Loucy (cell line): Measurements from ENCODE around the gene ALAS2.

ENCODE experiments used
- CTCF ChIP-seq: fragments of 200-600 bp; sonication (generic); conservative IDR thresholded peaks from 2 replicates; pipeline ENCODE4 v1.5.1; 2014; ENCODE audit warnings: mild to moderate bottlenecking, antibody characterized with exemption, low read length
- EZH2phosphoT487 ChIP-seq: fragments of 200-600 bp; IDR thresholded peaks from 2 replicates; pipeline ENCODE4 v1.6.1; 2018; ENCODE audit warnings: antibody characterized with exemption, mild to moderate bottlenecking, moderate library complexity, borderline replicate concordance

- TF ChIP-seq EZH2phosphoT487 = no peak
- no peak for TF ChIP-seq CTCF
Measured at GRCh38 chrX:55008571-55009358, 22.0 kb downstream of the ALAS2 start.
